HG02981 (cell line): ENCODE measurements around the gene VAC14.

Experiments
- ATAC-seq: cut with Tn5 transposase; IDR thresholded peaks from one replicate; pipeline ENCODE4 v1.9.1; 2021; ENCODE audit warnings: mild to moderate bottlenecking, moderate library complexity; ENCODE audit not compliant: unreplicated experiment

Gene VAC14

GRCh38 chr16:70664325-70665112 lies 136.4 kb downstream of the VAC14 start:
- no peak for ATAC-seq

GRCh38 chr16:70663524-70664324 lies 137.2 kb downstream of the VAC14 start:
- ATAC-seq = no peak

- ATAC-seq = no peak
Measured at GRCh38 chr16:70662991-70663523, 137.9 kb downstream of the VAC14 start.

- no peak for ATAC-seq
Measured at GRCh38 chr16:70661918-70662641, 138.9 kb downstream of the VAC14 start.

- ATAC-seq = no peak
Measured at GRCh38 chr16:70661534-70661917, 139.4 kb downstream of the VAC14 start.

- no peak for ATAC-seq
Measured at GRCh38 chr16:70660672-70661350, 140.1 kb downstream of the VAC14 start.

- no peak for ATAC-seq
Measured at GRCh38 chr16:70659953-70660671, 140.8 kb downstream of the VAC14 start.

GRCh38 chr16:70659546-70659945 lies 141.4 kb downstream of the VAC14 start:
- no peak for ATAC-seq

GRCh38 chr16:70658921-70659320 lies 142.0 kb downstream of the VAC14 start:
- no peak for ATAC-seq

- ATAC-seq = no peak
Measured at GRCh38 chr16:70657956-70658355, 143.0 kb downstream of the VAC14 start.

GRCh38 chr16:70656712-70657263 lies 144.2 kb downstream of the VAC14 start:
- no peak for ATAC-seq

GRCh38 chr16:70656065-70656711 lies 144.8 kb downstream of the VAC14 start:
- ATAC-seq = no peak

GRCh38 chr16:70653809-70654771 lies 146.9 kb downstream of the VAC14 start:
- ATAC-seq = no peak

GRCh38 chr16:70653406-70653805 lies 147.6 kb downstream of the VAC14 start:
- no peak for ATAC-seq

- ATAC-seq = no peak
Measured at GRCh38 chr16:70652322-70652721, 148.6 kb downstream of the VAC14 start.

GRCh38 chr16:70651524-70651923 lies 149.4 kb downstream of the VAC14 start:
- ATAC-seq = no peak

- no peak for ATAC-seq
Measured at GRCh38 chr16:70650216-70650615, 150.7 kb downstream of the VAC14 start.

- no peak for ATAC-seq
Measured at GRCh38 chr16:70649300-70649699, 151.7 kb downstream of the VAC14 start.
